WTC11 (cell line): Measurements from ENCODE around the gene POLK. TPM values are rescaled to one million over a fixed set of nuclear protein-coding genes. Genes with fewer than 3 reads are reported as not detected.

Source experiments
- ATAC-seq: fragments of 200-7000 bp; cut with Tn5 transposase; 2 replicates; pipeline ENCODE4 v1.10.0; 2021; ENCODE audit warnings: mild to moderate bottlenecking, moderate library complexity
- CTCF ChIA-PET: fragments of 300-600 bp; sonication (Branson Sonifier 250); formaldehyde crosslinking; loops from one replicate; lab custom pipeline; 2021; ENCODE audit warnings: antibody characterized with exemption; lab: Charles Lee
- POLR2A ChIA-PET: fragments of 350-600 bp; sonication (Branson Sonifier 250); formaldehyde crosslinking; loops from one replicate; lab custom pipeline; 2021; ENCODE audit warnings: antibody characterized with exemption; lab: Charles Lee
- DNase-seq: peaks from one replicate; pipeline ENCODE4 v3.0.0; 2021; ENCODE audit warnings: low spot score
- H3K27ac Mint-ChIP-seq: 2 replicates; pipeline ENCODE4 v1.8.0; 2021; ENCODE audit warnings: mixed read lengths
- H3K27me3 Mint-ChIP-seq: 2 replicates; pipeline ENCODE4 v1.8.0; 2021; ENCODE audit warnings: low read depth, mild to moderate bottlenecking, moderate library complexity, mixed read lengths
- H3K36me3 Mint-ChIP-seq: 2 replicates; pipeline ENCODE4 v1.8.0; 2021; ENCODE audit warnings: mixed read lengths
- H3K4me1 Mint-ChIP-seq: 2 replicates; pipeline ENCODE4 v1.8.0; 2022; ENCODE audit warnings: mixed read lengths
- H3K4me3 Mint-ChIP-seq: 2 replicates; pipeline ENCODE4 v1.8.0; 2021; ENCODE audit warnings: mild to moderate bottlenecking, moderate library complexity, mixed read lengths
- H3K9me3 Mint-ChIP-seq: 2 replicates; pipeline ENCODE4 v1.8.0; 2021; ENCODE audit warnings: mixed read lengths
- AFF4 ChIP-seq: sonication (generic); formaldehyde crosslinking; IDR thresholded peaks from 2 replicates; pipeline ENCODE4 v1.8.1; 2023; ENCODE audit warnings: mild to moderate bottlenecking, missing genetic modification reagents, borderline replicate concordance
- AR ChIP-seq: fragments of 250-450 bp; sonication (Bioruptor Pico); IDR thresholded peaks from 2 replicates; pipeline ENCODE4 v1.9.0; 2021; ENCODE audit warnings: mild to moderate bottlenecking
- ERG ChIP-seq: fragments of 250-450 bp; sonication (Bioruptor Pico); IDR thresholded peaks from 2 replicates; pipeline ENCODE4 v1.8.0; 2021; ENCODE audit warnings: mild to moderate bottlenecking
- FOXK1 ChIP-seq: sonication (generic); formaldehyde crosslinking; IDR thresholded peaks from 2 replicates; pipeline ENCODE4 v1.8.0; 2022; ENCODE audit warnings: mild to moderate bottlenecking, moderate library complexity, missing genetic modification reagents
- GABPB1 ChIP-seq: sonication (generic); formaldehyde crosslinking; IDR thresholded peaks from 2 replicates; pipeline ENCODE4 v1.8.1; 2023; ENCODE audit warnings: mild to moderate bottlenecking, missing genetic modification reagents
- GRHL2 ChIP-seq: fragments of 250-450 bp; sonication (Bioruptor Pico); IDR thresholded peaks from 2 replicates; pipeline ENCODE4 v1.8.0; 2022; ENCODE audit warnings: mild to moderate bottlenecking, moderate library complexity; ENCODE audit not compliant: insufficient replicate concordance, severe bottlenecking
- GTF2I ChIP-seq: fragments of 250-450 bp; sonication (Bioruptor Pico); conservative IDR thresholded peaks from 2 replicates; pipeline ENCODE4 v1.4.0; 2021; ENCODE audit warnings: mild to moderate bottlenecking
- JAZF1 ChIP-seq: fragments of 250-450 bp; sonication (Bioruptor Pico); IDR thresholded peaks from 2 replicates; pipeline ENCODE4 v1.9.0; 2021; ENCODE audit warnings: moderate library complexity, mild to moderate bottlenecking, inconsistent platforms
- MLX ChIP-seq: sonication (generic); formaldehyde crosslinking; IDR thresholded peaks from 2 replicates; pipeline ENCODE4 v1.8.1; 2023; ENCODE audit warnings: mild to moderate bottlenecking, missing genetic modification reagents, moderate library complexity
- MXD4 ChIP-seq: fragments of 250-450 bp; sonication (Bioruptor Pico); IDR thresholded peaks from 2 replicates; pipeline ENCODE4 v1.8.0; 2021; ENCODE audit warnings: mild to moderate bottlenecking, moderate library complexity, borderline replicate concordance
- MYBL2 ChIP-seq: sonication (generic); formaldehyde crosslinking; IDR thresholded peaks from 2 replicates; pipeline ENCODE4 v1.8.1; 2023; ENCODE audit warnings: mild to moderate bottlenecking, moderate library complexity, missing genetic modification reagents
- NFE2L1 ChIP-seq: sonication (generic); formaldehyde crosslinking; IDR thresholded peaks from 2 replicates; pipeline ENCODE4 v1.8.1; 2023; ENCODE audit warnings: missing genetic modification reagents
- NFYB ChIP-seq: sonication (generic); formaldehyde crosslinking; conservative IDR thresholded peaks from 2 replicates; pipeline ENCODE4 v1.8.0; 2022; ENCODE audit warnings: low read depth, missing genetic modification reagents
- OVOL2 ChIP-seq: fragments of 250-450 bp; sonication (Bioruptor Pico); IDR thresholded peaks from 2 replicates; pipeline ENCODE4 v1.9.0; 2021; ENCODE audit warnings: mild to moderate bottlenecking, borderline replicate concordance
- PREB ChIP-seq: sonication (generic); formaldehyde crosslinking; IDR thresholded peaks from 2 replicates; pipeline ENCODE4 v1.8.1; 2022; ENCODE audit warnings: mild to moderate bottlenecking, missing genetic modification reagents, moderate library complexity, borderline replicate concordance
- PRRX2 ChIP-seq: fragments of 250-450 bp; sonication (Bioruptor Pico); IDR thresholded peaks from 2 replicates; pipeline ENCODE4 v1.8.0; 2021; ENCODE audit warnings: mild to moderate bottlenecking
- SMAD3 ChIP-seq: sonication (generic); formaldehyde crosslinking; IDR thresholded peaks from 2 replicates; pipeline ENCODE4 v1.8.0; 2022; ENCODE audit warnings: missing genetic modification reagents, mild to moderate bottlenecking, borderline replicate concordance
- TEAD1 ChIP-seq: sonication (generic); formaldehyde crosslinking; IDR thresholded peaks from 2 replicates; pipeline ENCODE4 v1.8.0; 2022; ENCODE audit warnings: mild to moderate bottlenecking, missing genetic modification reagents
- ZBTB43 ChIP-seq: sonication (generic); formaldehyde crosslinking; IDR thresholded peaks from 2 replicates; pipeline ENCODE4 v1.8.1; 2023; ENCODE audit warnings: mild to moderate bottlenecking, missing genetic modification reagents
- ZNF219 ChIP-seq: sonication (generic); formaldehyde crosslinking; IDR thresholded peaks from 2 replicates; pipeline ENCODE4 v1.8.0; 2023; ENCODE audit warnings: missing genetic modification reagents, mild to moderate bottlenecking, borderline replicate concordance
- ZNF317 ChIP-seq: sonication (generic); formaldehyde crosslinking; IDR thresholded peaks from 2 replicates; pipeline ENCODE4 v1.8.1; 2023; ENCODE audit warnings: low read depth, mild to moderate bottlenecking, moderate library complexity, missing genetic modification reagents, borderline replicate concordance
- ZNF416 ChIP-seq: fragments of 250-450 bp; sonication (Bioruptor Pico); IDR thresholded peaks from 2 replicates; pipeline ENCODE4 v1.9.0; 2021; ENCODE audit warnings: mild to moderate bottlenecking, inconsistent platforms
- ZNF423 ChIP-seq: fragments of 250-450 bp; sonication (Bioruptor Pico); IDR thresholded peaks from 2 replicates; pipeline ENCODE4 v2.1.2; 2022; ENCODE audit warnings: mild to moderate bottlenecking, moderate library complexity
- total RNA-seq: library from RNA; stranded (reverse); gene quantifications from 3 replicates; pipeline ENCODE4 v1.2.3, GENCODE V29; 2021

Gene POLK
- total RNA-seq, 1 experiment from 2014 or later: 7.1 TPM

GRCh38 chr5:75512383-75513074 lies 838 bp downstream of the POLK start (continued):
- TF ChIP-seq FOXK1 (CRISPR knock-in tag) (no peak), MXD4 (CRISPR knock-in tag) (no peak), PREB (no peak), TEAD1 (CRISPR knock-in tag) (no peak), ZBTB43 (CRISPR knock-in tag) (no peak), GRHL2 (CRISPR knock-in tag) (no peak), ZNF219 (CRISPR knock-in tag) (no peak), OVOL2 (CRISPR knock-in tag) (no peak), NFYB (no peak), ZNF317 (no peak), GABPB1 (CRISPR knock-in tag) (no peak)

GRCh38 chr5:75513841-75514240 lies 2.1 kb downstream of the POLK start:
- ChIA-PET CTCF (no interaction called here), POLR2A (no interaction called here)
- no peaks in the 10 kb centered on the region for H3K27me3 Mint-ChIP-seq
- no peaks in the 10 kb centered on the region for H3K36me3 Mint-ChIP-seq
- H3K27ac Mint-ChIP-seq: no peak overlapping the region
- no peak overlapping the region for H3K4me3 Mint-ChIP-seq
- H3K4me1 Mint-ChIP-seq: peaks cover 19% of the 10 kb centered on the region
- H3K9me3 Mint-ChIP-seq: no peaks in the 10 kb centered on the region
- no peak for TF ChIP-seq OVOL2 (CRISPR knock-in tag)
- no peak for TF ChIP-seq MYBL2 (CRISPR knock-in tag)
- DNase-seq: no peak
- ATAC-seq: no peak

- H3K4me1 Mint-ChIP-seq: peaks cover 18% of the 10 kb centered on the region
- no peaks in the 10 kb centered on the region for H3K9me3 Mint-ChIP-seq
- no peaks in the 10 kb centered on the region for H3K36me3 Mint-ChIP-seq
- ATAC-seq (no peak), DNase-seq (no peak)
- H3K27ac Mint-ChIP-seq: no peak overlapping the region
- ChIA-PET CTCF (no interaction called here), POLR2A (no interaction called here)
- no peak overlapping the region for H3K4me3 Mint-ChIP-seq
- H3K27me3 Mint-ChIP-seq: no peaks in the 10 kb centered on the region
- TF ChIP-seq GABPB1 (CRISPR knock-in tag) (no peak), PRRX2 (no peak), GTF2I (CRISPR knock-in tag) (no peak), NFE2L1 (CRISPR knock-in tag) (no peak), MLX (CRISPR knock-in tag) (no peak), ZNF416 (CRISPR knock-in tag) (no peak), AFF4 (no peak), ERG (CRISPR knock-in tag) (no peak), AR (CRISPR knock-in tag) (no peak), ZNF423 (CRISPR knock-in tag) (no peak), JAZF1 (CRISPR knock-in tag) (no peak), SMAD3 (no peak)
Measured at GRCh38 chr5:75514323-75514722, 2.6 kb downstream of the POLK start.
